ENCODE measurements around the gene PBX2.
A peak's percentile ranks its signal among the peaks of the same experiment; 100 is the strongest.

- TF ChIP-seq ATF3 (CRISPR knock-in tag; conservative IDR thresholded peaks at IDR 0.05) (no peak), CBFB (CRISPR knock-in tag; IDR thresholded peaks at IDR 0.05; ENCODE audit: low read depth) (no peak), CTCF (IDR thresholded peaks at IDR 0.05) (no peak), NR2C2 (CRISPR knock-in tag; IDR thresholded peaks at IDR 0.05) (no peak), SMAD4 (CRISPR knock-in tag; IDR thresholded peaks at IDR 0.05) (no peak), TP53 (CRISPR knock-in tag; IDR thresholded peaks at IDR 0.05) (no peak), FOXP1 (CRISPR knock-in tag; IDR thresholded peaks at IDR 0.05; ENCODE audit: borderline replicate concordance) (no peak), HMGXB4 (CRISPR knock-in tag; IDR thresholded peaks at IDR 0.05) (no peak), ZBTB43 (CRISPR knock-in tag; IDR thresholded peaks at IDR 0.05) (no peak), FOXK1 (CRISPR knock-in tag; IDR thresholded peaks at IDR 0.05) (0 out of 2 replicates have a peak, but pooled peaks have one; percentile 25), ZNF423 (CRISPR knock-in tag; IDR thresholded peaks at IDR 0.05) (no peak), KAT7 (CRISPR knock-in tag; IDR thresholded peaks at IDR 0.05; ENCODE audit: borderline replicate concordance) (no peak)
Measured at GRCh38 chr6:32175711-32176475, 14.1 kb downstream of the PBX2 start, which contains the start of gene AGPAT1.
